Skeletal muscle tissue (tissue), 4 donors: ENCODE data around the gene FNDC8. TPM values are rescaled to one million over a fixed set of nuclear protein-coding genes. Genes with fewer than 3 reads are reported as not detected.
A peak's percentile ranks its signal among the peaks of the same experiment; 100 is the strongest.
"Not testable (repeated sequence)": the region's sequence is repeated elsewhere in the genome, so short reads cannot be mapped to it uniquely, and the experiment has no call there.

Experiments used
- H3K27ac ChIP-seq: one replicate; pipeline ENCODE4 v1.7.0; 2013; ENCODE audit warnings: mild to moderate bottlenecking, low read depth, low read length, inconsistent platforms
- H3K27me3 ChIP-seq, 3 donors: one replicate each; pipeline ENCODE4 v1.7.0; 2013; ENCODE audit warnings: low read length in 3 of 3; ENCODE audit not compliant: control insufficient read depth in 3 of 3, insufficient read depth in 3 of 3
- H3K36me3 ChIP-seq, 3 donors: one replicate each; pipeline ENCODE4 v1.7.0; 2013; ENCODE audit warnings: low read length in 3 of 3; ENCODE audit not compliant: control insufficient read depth in 3 of 3, insufficient read depth in 3 of 3
- H3K4me1 ChIP-seq, 3 donors: one replicate each; pipeline ENCODE4 v1.7.0; 2013; ENCODE audit warnings: low read length in 3 of 3, mild to moderate bottlenecking in 3 of 3; ENCODE audit not compliant: control insufficient read depth in 3 of 3, insufficient read depth in 3 of 3
- H3K4me3 ChIP-seq, 3 donors: one replicate each; pipeline ENCODE4 v1.7.0; 2013; ENCODE audit warnings: low read length in 3 of 3
- H3K9ac ChIP-seq, 3 donors: one replicate each; pipeline ENCODE4 v1.7.0; 2013; ENCODE audit warnings: low read length in 3 of 3, mild to moderate bottlenecking in 3 of 3, moderate library complexity in 2 of 3, low read depth in 1 of 3
- H3K9me3 ChIP-seq, 3 donors: one replicate each; pipeline ENCODE4 v1.7.0; 2013; ENCODE audit warnings: low read length in 3 of 3; ENCODE audit not compliant: control insufficient read depth in 3 of 3
- total RNA-seq: library from RNA; depleted of rRNA; stranded (reverse); fragments of >200 nt; gene quantifications from one replicate; pipeline ENCODE4 v1.2.3, GENCODE V29; 2014
- donor health status: Osteomylitis.

Gene FNDC8
- total RNA-seq, 1 donor from 2014 or later: not detected

GRCh38 chr17:35083071-35083470, 38.3 kb upstream of the FNDC8 start:
- Histone ChIP-seq H3K4me3 (no peak overlapping the region), H3K27ac (no peak overlapping the region), H3K27me3 (no peaks in the 10 kb centered on the region), H3K9ac (no peak overlapping the region), H3K36me3 (no peaks in the 10 kb centered on the region), H3K9me3 (no peaks in the 10 kb centered on the region), H3K4me1 (peaks cover 3 to 9% (median 6%) of the 10 kb centered on the region in 3 donors)

GRCh38 chr17:35084987-35085386, 36.4 kb upstream of the FNDC8 start:
- no peaks in the 10 kb centered on the region for H3K27me3 ChIP-seq
- peaks cover 11 to 21% (median 13%) of the 10 kb centered on the region in 3 donors for H3K4me1 ChIP-seq
- H3K9ac ChIP-seq: no peak overlapping the region
- H3K9me3 ChIP-seq: no peaks in the 10 kb centered on the region
- H3K36me3 ChIP-seq: no peaks in the 10 kb centered on the region
- H3K4me3 ChIP-seq: no peak overlapping the region
- no peak overlapping the region for H3K27ac ChIP-seq

GRCh38 chr17:35086164-35086563, 35.3 kb upstream of the FNDC8 start:
- Histone ChIP-seq H3K4me3 (no peak overlapping the region), H3K9me3 (no peaks in the 10 kb centered on the region), H3K27ac (no peak overlapping the region), H3K9ac (no peak overlapping the region), H3K36me3 (no peaks in the 10 kb centered on the region), H3K27me3 (no peaks in the 10 kb centered on the region), H3K4me1 (peaks cover 11 to 21% (median 13%) of the 10 kb centered on the region in 3 donors)

- Histone ChIP-seq H3K36me3 (no peaks in the 10 kb centered on the region), H3K27ac (no peak overlapping the region), H3K9me3 (no peaks in the 10 kb centered on the region), H3K9ac (no peak overlapping the region), H3K27me3 (no peaks in the 10 kb centered on the region), H3K4me3 (no peak overlapping the region), H3K4me1 (peaks cover 11 to 21% (median 13%) of the 10 kb centered on the region in 3 donors)
These were observed 34.4 kb upstream of the FNDC8 start for GRCh38 chr17:35086931-35087573.

GRCh38 chr17:35087731-35088355, 33.6 kb upstream of the FNDC8 start:
- peak overlapping the region; percentile 45 for H3K27ac ChIP-seq
- H3K9me3 ChIP-seq: no peaks in the 10 kb centered on the region
- H3K4me1 ChIP-seq: peaks cover 11 to 21% (median 13%) of the 10 kb centered on the region in 3 donors
- H3K27me3 ChIP-seq: no peaks in the 10 kb centered on the region
- H3K4me3 ChIP-seq: peak overlapping the region; percentile 86 to 90 (median 87)
- H3K9ac ChIP-seq: peak overlapping the region; percentile 82 to 85 (median 84)
- H3K36me3 ChIP-seq: no peaks in the 10 kb centered on the region

GRCh38 chr17:35088356-35088880, 33.0 kb upstream of the FNDC8 start:
- Histone ChIP-seq H3K27ac (peak overlapping the region; percentile 45), H3K4me1 (peaks cover 11 to 21% (median 13%) of the 10 kb centered on the region in 3 donors), H3K9me3 (no peaks in the 10 kb centered on the region), H3K36me3 (no peaks in the 10 kb centered on the region), H3K27me3 (no peaks in the 10 kb centered on the region), H3K9ac (peak overlapping the region; percentile 82 to 85 (median 84)), H3K4me3 (peak overlapping the region; percentile 86 to 90 (median 87))

- Histone ChIP-seq H3K4me1 (peaks cover 11 to 21% (median 13%) of the 10 kb centered on the region in 3 donors), H3K27me3 (no peaks in the 10 kb centered on the region), H3K27ac (peak overlapping the region; percentile 60), H3K4me3 (peak overlapping the region; percentile 86 to 90 (median 87)), H3K9me3 (no peaks in the 10 kb centered on the region), H3K36me3 (no peaks in the 10 kb centered on the region), H3K9ac (peak overlapping the region; percentile 82 to 85 (median 84))
These were observed 32.4 kb upstream of the FNDC8 start for GRCh38 chr17:35088881-35089585.

GRCh38 chr17:35089586-35090296, 31.7 kb upstream of the FNDC8 start:
- H3K9me3 ChIP-seq: no peaks in the 10 kb centered on the region
- H3K27me3 ChIP-seq: no peaks in the 10 kb centered on the region
- H3K4me1 ChIP-seq: peaks cover 11 to 21% (median 13%) of the 10 kb centered on the region in 3 donors
- peak overlapping the region; percentile 60 for H3K27ac ChIP-seq
- peak overlapping the region; percentile 69 to 81 (median 79) for H3K9ac ChIP-seq
- peaks cover 0 to 2% (median 0%) of the 10 kb centered on the region in 3 donors for H3K36me3 ChIP-seq
- peak overlapping the region; percentile 52 to 76 (median 69) for H3K4me3 ChIP-seq

GRCh38 chr17:35090707-35091106, 30.7 kb upstream of the FNDC8 start:
- not testable (repeated sequence) for H3K9ac ChIP-seq, H3K4me3 ChIP-seq, H3K27me3 ChIP-seq, H3K27ac ChIP-seq, H3K36me3 ChIP-seq, H3K9me3 ChIP-seq
- peaks cover 11 to 21% (median 13%) of the 10 kb centered on the region in 3 donors for H3K4me1 ChIP-seq
